ENCODE data around the gene AGBL5. TPM values are rescaled to one million over a fixed set of nuclear protein-coding genes. Genes with fewer than 3 reads are reported as not detected.

AGBL5 gene
- polyA plus RNA-seq, 2 of the 4 experiments (the other 2 are of a cell fraction) = 25.5 to 52.7 TPM

GRCh38 chr2:27071990-27072830 lies 20.7 kb downstream of the AGBL5 start:
- WGBS (ENCODE audit: missing lambda C conversion rate) = 36% methylated on average over 31 of the region's 34 CpGs
- DNase-seq (ENCODE audit: low read depth in 1 of 2, low spot score in 1 of 2) = no peak
- H3K4me1 ChIP-seq = peaks cover 19% of the 10 kb centered on the region
- H3K4me3 ChIP-seq = peak overlapping the region; percentile 92
- CTCF ChIA-PET = interaction anchor here (0.6 to 18.7 kb wide), 10 partner anchors 12 to 251 kb away, joined by 3 to 253 read pairs (median 4); partner anchors contain the start of genes AGBL5, EMILIN1, KHK and MPV17
- H3K4me2 ChIP-seq = peak overlapping the region; percentile 94
- ATAC-seq = peak; percentile 60 to 70; a peak in 5 of 6 replicates
- peak overlapping the region; percentile 88 to 93 for H3K27ac ChIP-seq
- TF ChIP-seq JUN (IDR thresholded peaks at IDR 0.05) (0 out of 5 replicates have a peak, but pooled peaks of 1 of the 2 experiments have one; percentile 13), CEBPB (IDR thresholded peaks at IDR 0.05) (no peak)
- no peaks in the 10 kb centered on the region for H3K9me3 ChIP-seq
- POLR2A ChIA-PET = interaction anchor here (0.6 to 2.0 kb wide), 13 partner anchors 9 to 221 kb away, joined by 3 to 37 read pairs (median 4); partner anchors contain the start of genes AGBL5, KHK and PREB
- FAIRE-seq = no peak

GRCh38 chr2:27072920-27073319 lies 21.5 kb downstream of the AGBL5 start:
- POLR2A ChIA-PET = interaction anchor here (1.1 kb wide), 1 partner anchor 8 kb away, joined by 7 read pairs; no protein-coding TSS in a partner anchor

More at GRCh38 chr2:27072920-27073319, 21.5 kb downstream of the AGBL5 start:
- WGBS (ENCODE audit: missing lambda C conversion rate) = 93% methylated on average over 5 of the region's 5 CpGs
- no peak for TF ChIP-seq HEYL (CRISPR knock-in tag; IDR thresholded peaks at IDR 0.05)
- no peak for TF ChIP-seq USF2 (IDR thresholded peaks at IDR 0.05)
- no peak for TF ChIP-seq MAZ (IDR thresholded peaks at IDR 0.05; ENCODE audit: borderline replicate concordance, low read depth, low read length)
- TF ChIP-seq JUN (IDR thresholded peaks at IDR 0.05) = no peak
- no peak for TF ChIP-seq CTCF (IDR thresholded peaks at IDR 0.05)
- TF ChIP-seq KDM5A (IDR thresholded peaks at IDR 0.05) = no peak
- no peak for TF ChIP-seq FOXS1 (CRISPR knock-in tag; IDR thresholded peaks at IDR 0.05)
- TF ChIP-seq RCOR1 (IDR thresholded peaks at IDR 0.05; ENCODE audit: low read depth, low read length) = no peak
- TF ChIP-seq TP53 (CRISPR knock-in tag; IDR thresholded peaks at IDR 0.05) = no peak
- TF ChIP-seq NPAS2 (CRISPR knock-in tag; IDR thresholded peaks at IDR 0.05; ENCODE audit: borderline replicate concordance) = no peak
- no peak for TF ChIP-seq SMC3 (IDR thresholded peaks at IDR 0.05)
- no peak for TF ChIP-seq PBX3 (IDR thresholded peaks at IDR 0.05)
- TF ChIP-seq MAFK (IDR thresholded peaks at IDR 0.05; ENCODE audit: partially characterized antibody) = no peak
- TF ChIP-seq HMGXB4 (CRISPR knock-in tag; IDR thresholded peaks at IDR 0.05; ENCODE audit: borderline replicate concordance) = no peak
- no peak for TF ChIP-seq ATOH8 (CRISPR knock-in tag; IDR thresholded peaks at IDR 0.05; ENCODE audit: low read depth)
- no peak for TF ChIP-seq SREBF2 (IDR thresholded peaks at IDR 0.05)
- no peak for TF ChIP-seq REST (IDR thresholded peaks at IDR 0.05)
- FAIRE-seq (no peak), ATAC-seq (no peak), DNase-seq (ENCODE audit: low read depth in 1 of 2, low spot score in 1 of 2) (no peak)
- Histone ChIP-seq H3K4me1 (peaks cover 19% of the 10 kb centered on the region), H3K9me3 (no peaks in the 10 kb centered on the region), H3K4me2 (no peak overlapping the region; the same call in 2 of the 3 replicates), H3K4me3 (no peak overlapping the region), H3K27ac (peak overlapping the region in 1 of 2 experiments; percentile 93; a peak in 2 of 6 replicates)
- CTCF ChIA-PET = interaction anchor here (0.6 to 18.7 kb wide), 9 partner anchors 11 to 250 kb away, joined by 3 to 253 read pairs (median 3); partner anchors contain the start of genes AGBL5, EMILIN1, KHK and MPV17
